HCT116 (cell line): ENCODE measurements around the gene RFTN1. TPM values are rescaled to one million over a fixed set of nuclear protein-coding genes. Genes with fewer than 3 reads are reported as not detected.

Experiments used
- ATAC-seq: fragments of 200-7000 bp; cut with Tn5 transposase; 2 replicates; pipeline ENCODE4 v1.9.1; 2020; ENCODE audit warnings: mild to moderate bottlenecking, moderate library complexity
- BruUV-seq: library from RNA; stranded (reverse); fragments of 400-500 nt; replicated peaks from 2 replicates; lab custom pipeline; 2021; lab: Mats Ljungman, UMichigan
- CTCF ChIA-PET: fragments of 300-600 bp; sonication (Branson Sonifier 250); formaldehyde crosslinking; loops from one replicate; lab custom pipeline; 2021; ENCODE audit warnings: antibody characterized with exemption; lab: Charles Lee
- POLR2A ChIA-PET: fragments of 300-600, 350-600 bp; sonication (Branson Sonifier 250); formaldehyde crosslinking; loops from one replicate; lab custom pipeline; 2021; ENCODE audit warnings: antibody characterized with exemption; lab: Charles Lee
- RAD21 ChIA-PET, 2 experiments: fragments of 300-600 bp; sonication (Branson Sonifier 250); formaldehyde crosslinking; loops; one replicate each; lab custom pipeline; 2023; ENCODE audit warnings: low total read pairs in 2 of 2; ENCODE audit not compliant: uncharacterized antibody in 2 of 2, unreplicated experiment in 2 of 2, low non-redundant PET in 1 of 2; lab: Charles Lee
- DNase-seq: peaks from one replicate; pipeline ENCODE4 v3.0.0-alpha.2; 2010; ENCODE audit warnings: low read depth, low spot score
- H2AFZ ChIP-seq: fragments of 200-600 bp; shearing (Covaris generic), sonication (generic); 2 replicates; pipeline ENCODE4 v1.6.1; 2017; ENCODE audit warnings: low read depth, mixed run types, mixed read lengths, antibody characterized with exemption, low read length; ENCODE audit not compliant: poor library complexity, severe bottlenecking
- H3K27ac ChIP-seq: 2 replicates; pipeline ENCODE4 v1.5.1; 2012; ENCODE audit warnings: low read depth, low read length
- H3K27me3 ChIP-seq: fragments of 200-600 bp; sonication (generic); 2 replicates; pipeline ENCODE4 v1.6.1; 2016; ENCODE audit warnings: mixed run types, low read length, mixed read lengths; ENCODE audit not compliant: insufficient read depth
- H3K36me3 ChIP-seq, 2 experiments: fragments of 200-500 bp in 1 of 2; fragments of 200-600 bp in 1 of 2; sonication (Bioruptor generic) in 1 of 2; sonication (generic) in 1 of 2; 2 replicates each; pipeline versions ENCODE4 v1.5.1 to v1.6.1; 2014 to 2016; ENCODE audit warnings: low read length in 2 of 2, inconsistent platforms in 1 of 2, mixed read lengths in 1 of 2, mixed run types in 1 of 2; ENCODE audit not compliant: insufficient read depth in 2 of 2, control insufficient read depth in 1 of 2
- H3K4me1 ChIP-seq, 2 experiments: fragments of 200-600 bp in 1 of 2; sonication (generic) in 1 of 2; 2 replicates each; pipeline versions ENCODE4 v1.5.1 to v1.6.1; 2012 to 2017; ENCODE audit warnings: low read length in 2 of 2, inconsistent platforms in 1 of 2, mild to moderate bottlenecking in 1 of 2, mixed read lengths in 1 of 2, mixed run types in 1 of 2, moderate library complexity in 1 of 2; ENCODE audit not compliant: insufficient read depth in 2 of 2, control insufficient read depth in 1 of 2
- H3K4me2 ChIP-seq: fragments of 200-600 bp; sonication (generic); 2 replicates; pipeline ENCODE4 v1.6.1; 2017; ENCODE audit warnings: mixed run types, low read length, mixed read lengths
- H3K4me3 ChIP-seq, 2 experiments: fragments of 200-600 bp in 1 of 2; sonication (generic) in 1 of 2; replicated peaks in 1 of 2; 2 replicates each; pipeline ENCODE4 v1.5.1; 2011 to 2016; ENCODE audit warnings: low read length in 2 of 2, control low read depth in 1 of 2, low read depth in 1 of 2, mild to moderate bottlenecking in 1 of 2, mixed read lengths in 1 of 2, mixed run types in 1 of 2
- H3K79me2 ChIP-seq: fragments of 200-600 bp; sonication (generic); 2 replicates; pipeline ENCODE4 v1.6.1; 2017; ENCODE audit warnings: mild to moderate bottlenecking, mixed run types, low read length, moderate library complexity, mixed read lengths; ENCODE audit not compliant: insufficient read depth
- H3K9ac ChIP-seq: fragments of 200-600 bp; sonication (generic); 2 replicates; pipeline ENCODE4 v1.6.1; 2016; ENCODE audit warnings: low read length, mixed read lengths
- H3K9me2 ChIP-seq: fragments of 200-600 bp; sonication (generic), shearing (Covaris generic); 2 replicates; pipeline ENCODE4 v1.6.1; 2017; ENCODE audit warnings: mixed run types, mild to moderate bottlenecking, moderate library complexity; ENCODE audit not compliant: insufficient read depth
- H3K9me3 ChIP-seq, 2 experiments: fragments of 200-500 bp in 1 of 2; fragments of 200-600 bp in 1 of 2; sonication (Bioruptor generic) in 1 of 2; sonication (generic) in 1 of 2; 2 replicates each; pipeline ENCODE4 v1.6.1; 2014 to 2017; ENCODE audit warnings: low read length in 2 of 2, mixed read lengths in 2 of 2, inconsistent platforms in 1 of 2, low read depth in 1 of 2, mild to moderate bottlenecking in 1 of 2, mixed run types in 1 of 2, moderate library complexity in 1 of 2; ENCODE audit not compliant: control insufficient read depth in 1 of 2, insufficient read depth in 1 of 2
- H4K20me1 ChIP-seq: fragments of 200-600 bp; sonication (generic), shearing (Covaris generic); 2 replicates; pipeline ENCODE4 v1.6.1; 2017; ENCODE audit warnings: mixed run types, mild to moderate bottlenecking, moderate library complexity; ENCODE audit not compliant: insufficient read depth
- ATF3 ChIP-seq: IDR thresholded peaks from 2 replicates; pipeline ENCODE4 v1.6.1; 2012
- CBX3 ChIP-seq: IDR thresholded peaks from 2 replicates; pipeline ENCODE4 v1.6.1; 2012; ENCODE audit warnings: low read depth
- CEBPB ChIP-seq: IDR thresholded peaks from 2 replicates; pipeline ENCODE4 v1.6.1; 2012; ENCODE audit warnings: low read depth
- EGR1 ChIP-seq: IDR thresholded peaks from 2 replicates; pipeline ENCODE4 v1.6.1; 2012; ENCODE audit warnings: low read depth
- ELF1 ChIP-seq: IDR thresholded peaks from 2 replicates; pipeline ENCODE4 v1.6.1; 2012; ENCODE audit warnings: low read depth, borderline replicate concordance
- FOSL1 ChIP-seq: IDR thresholded peaks from 2 replicates; pipeline ENCODE4 v1.6.1; 2012; ENCODE audit warnings: low read depth
- POLR2AphosphoS5 ChIP-seq: IDR thresholded peaks from 2 replicates; pipeline ENCODE4 v1.6.1; 2011; ENCODE audit warnings: mild to moderate bottlenecking, low read depth, low read length, moderate library complexity
- REST ChIP-seq: IDR thresholded peaks from 2 replicates; pipeline ENCODE4 v1.6.1; 2012; ENCODE audit warnings: low read depth
- SRF ChIP-seq: IDR thresholded peaks from 2 replicates; pipeline ENCODE4 v1.6.1; 2012; ENCODE audit warnings: low read depth
- TCF7L2 ChIP-seq: IDR thresholded peaks from 2 replicates; pipeline ENCODE4 v1.7.0; 2011; ENCODE audit warnings: borderline replicate concordance, inconsistent platforms; ENCODE audit not compliant: insufficient read depth, insufficient read length; ENCODE audit errors: extremely low read depth
- YY1 ChIP-seq: IDR thresholded peaks from 2 replicates; pipeline ENCODE4 v1.6.1; 2011; ENCODE audit warnings: low read length, low read depth, moderate library complexity, mild to moderate bottlenecking; ENCODE audit not compliant: insufficient replicate concordance; ENCODE audit errors: extremely low read depth
- ZBTB33 ChIP-seq: IDR thresholded peaks from 2 replicates; pipeline ENCODE4 v1.6.1; 2011; ENCODE audit warnings: mild to moderate bottlenecking, low read length, moderate library complexity; ENCODE audit not compliant: insufficient replicate concordance; ENCODE audit errors: extremely low read depth
- ZFX ChIP-seq: fragments of 450-650 bp; IDR thresholded peaks from 2 replicates; pipeline ENCODE4 v1.6.1; 2017
- intact Hi-C: fragments of 100-400 bp; cut with micrococcal nuclease; formaldehyde crosslinking; loops from 2 replicates; pipeline ENCODE4 v1.10.0; 2022
- total RNA-seq: library from RNA; stranded (reverse); gene quantifications from one replicate; pipeline ENCODE4 v1.2.1, GENCODE V29; 2021; ENCODE audit not compliant: unreplicated experiment

The RFTN1 gene
- total RNA-seq, 1 experiment from 2014 or later = 3.9 TPM

- H3K9ac ChIP-seq = no peak overlapping the region
- no peaks in the 10 kb centered on the region for H3K9me3 ChIP-seq
- TF ChIP-seq ELF1 (no peak), ZBTB33 (no peak), ZFX (no peak), ATF3 (no peak), YY1 (no peak), FOSL1 (no peak)
- no peak for DNase-seq
- H3K27ac ChIP-seq = no peak overlapping the region
- H3K79me2 ChIP-seq = no peaks in the 10 kb centered on the region
- H3K9me2 ChIP-seq = no peaks in the 10 kb centered on the region
- no peaks in the 10 kb centered on the region for H4K20me1 ChIP-seq
- ChIA-PET POLR2A (no interaction called here), RAD21 (no interaction called here), CTCF (no interaction called here)
- no peak overlapping the region for H3K4me3 ChIP-seq
- H2AFZ ChIP-seq = no peak overlapping the region
- no peaks in the 10 kb centered on the region for H3K4me1 ChIP-seq
- ATAC-seq = no peak
- H3K27me3 ChIP-seq = no peaks in the 10 kb centered on the region
- H3K4me2 ChIP-seq = no peak overlapping the region
- no peaks in the 10 kb centered on the region for H3K36me3 ChIP-seq
- BruUV-seq = no TSS peak
- intact Hi-C loops = no loop called here
Measured at GRCh38 chr3:16316396-16316795, 197.1 kb downstream of the RFTN1 start.

- Histone ChIP-seq H4K20me1 (no peaks in the 10 kb centered on the region), H3K9me2 (no peaks in the 10 kb centered on the region), H3K4me3 (no peak overlapping the region), H3K4me2 (no peak overlapping the region), H3K9ac (no peak overlapping the region), H3K9me3 (no peaks in the 10 kb centered on the region), H3K36me3 (no peaks in the 10 kb centered on the region), H3K79me2 (no peaks in the 10 kb centered on the region), H3K27ac (no peak overlapping the region), H3K4me1 (no peaks in the 10 kb centered on the region), H2AFZ (no peak overlapping the region), H3K27me3 (no peaks in the 10 kb centered on the region)
- ChIA-PET CTCF (no interaction called here), RAD21 (no interaction called here), POLR2A (no interaction called here)
- intact Hi-C loops = no loop called here
- BruUV-seq = no TSS peak
- ATAC-seq (no peak), DNase-seq (no peak)
- TF ChIP-seq POLR2AphosphoS5 = no peak
- TF ChIP-seq REST = no peak
- no peak for TF ChIP-seq TCF7L2
- no peak for TF ChIP-seq EGR1
- no peak for TF ChIP-seq CBX3
- no peak for TF ChIP-seq SRF
- TF ChIP-seq CEBPB = no peak
Measured at GRCh38 chr3:16315623-16316022, 197.9 kb downstream of the RFTN1 start.
